ENCODE data around the gene CRLF3.
"Not testable (repeated sequence)": the region's sequence is repeated elsewhere in the genome, so short reads cannot be mapped to it uniquely, and the experiment has no call there.

CRLF3 gene

DNA sequence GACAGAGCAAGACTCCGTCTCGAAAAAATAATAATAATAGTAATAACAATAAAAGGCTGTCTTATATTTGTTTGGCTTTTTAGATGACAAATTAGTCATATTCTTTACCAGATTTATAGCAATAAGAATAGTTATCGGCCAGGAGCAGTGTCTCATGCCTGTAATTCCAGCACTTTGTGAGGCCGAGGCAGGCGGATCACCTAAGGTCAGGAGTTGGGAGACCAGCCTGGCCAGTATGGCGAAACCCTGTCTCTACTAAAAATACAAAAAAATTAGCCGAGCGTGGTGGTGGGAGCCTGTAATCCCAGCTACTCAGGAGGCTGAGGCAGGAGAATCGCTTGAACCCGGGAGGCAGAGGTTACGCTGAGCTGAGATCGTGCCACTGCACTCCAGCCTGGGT, 10.3 kb downstream of the CRLF3 start:
- not testable (repeated sequence) for DNase-seq

- no peak for DNase-seq
Observed at GRCh38 chr17:30812218-30813177, 12.0 kb downstream of the CRLF3 start.

GRCh38 chr17:30809867-30810266, 14.6 kb downstream of the CRLF3 start:
- DNase-seq: no peak

- no peak for DNase-seq
Observed at GRCh38 chr17:30808785-30809286, 15.7 kb downstream of the CRLF3 start.

DNA sequence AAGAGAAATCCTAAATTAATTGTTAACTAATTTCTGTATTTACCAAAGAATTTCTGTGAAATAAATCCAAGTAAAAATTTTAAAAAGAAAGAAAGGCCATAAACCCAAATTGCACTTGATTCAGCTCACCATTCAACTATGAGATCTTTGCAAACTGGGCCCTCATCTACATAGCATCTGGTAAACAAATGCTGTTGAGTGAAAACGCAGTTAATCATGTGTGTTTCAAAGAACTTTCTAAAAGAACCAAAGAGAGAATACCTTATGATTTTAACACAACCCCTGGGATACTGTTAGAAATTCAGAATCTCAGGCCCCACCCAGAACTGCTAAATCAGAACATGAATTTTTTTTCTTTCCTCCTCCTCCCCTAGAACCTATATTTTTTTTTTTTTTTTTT, 16.6 kb downstream of the CRLF3 start:
- no peak for DNase-seq

GRCh38 chr17:30805944-30806456, 18.5 kb downstream of the CRLF3 start:
- DNase-seq: no peak

DNA sequence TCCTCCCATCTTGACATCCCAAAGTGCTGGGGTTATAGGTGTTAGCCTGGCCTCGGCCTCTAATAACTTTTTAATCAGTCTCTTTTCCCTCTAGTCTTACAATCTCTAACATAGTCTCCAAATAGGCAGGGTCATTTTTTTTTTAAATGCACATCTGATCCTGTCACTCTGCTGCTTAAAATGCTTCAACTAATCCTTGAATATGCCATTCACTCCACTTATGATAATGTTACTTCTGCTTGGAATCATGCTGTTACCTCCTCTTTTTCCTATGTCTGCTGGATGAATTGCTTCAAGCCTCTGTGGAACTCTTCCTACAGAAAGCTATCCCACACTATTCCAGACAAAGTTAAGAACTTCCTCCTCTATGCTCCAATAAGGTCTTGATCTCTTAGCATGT, 22.8 kb downstream of the CRLF3 start:
- DNase-seq: no peak

DNA sequence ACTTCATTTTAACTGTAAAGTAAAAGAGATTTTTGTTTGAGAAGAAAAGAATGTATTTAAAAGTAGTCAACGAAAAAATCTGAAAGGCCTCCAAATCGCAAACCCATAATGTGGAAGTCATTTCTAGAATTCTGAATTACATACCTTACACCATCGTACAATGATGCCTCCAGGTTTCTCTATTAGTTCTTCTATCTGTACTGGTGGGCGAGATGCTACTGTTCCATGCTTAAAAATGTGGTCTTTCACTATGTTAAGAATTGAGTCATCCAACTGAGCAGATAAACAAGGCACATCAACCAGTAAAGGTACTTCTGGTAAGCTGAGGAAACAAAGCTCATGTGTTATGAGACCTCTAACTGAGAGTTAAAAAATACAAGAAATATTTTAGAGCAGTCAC, 28.5 kb downstream of the CRLF3 start:
- DNase-seq: no peak

- no peak for DNase-seq
Observed at GRCh38 chr17:30794372-30794771, 30.1 kb downstream of the CRLF3 start.

DNA sequence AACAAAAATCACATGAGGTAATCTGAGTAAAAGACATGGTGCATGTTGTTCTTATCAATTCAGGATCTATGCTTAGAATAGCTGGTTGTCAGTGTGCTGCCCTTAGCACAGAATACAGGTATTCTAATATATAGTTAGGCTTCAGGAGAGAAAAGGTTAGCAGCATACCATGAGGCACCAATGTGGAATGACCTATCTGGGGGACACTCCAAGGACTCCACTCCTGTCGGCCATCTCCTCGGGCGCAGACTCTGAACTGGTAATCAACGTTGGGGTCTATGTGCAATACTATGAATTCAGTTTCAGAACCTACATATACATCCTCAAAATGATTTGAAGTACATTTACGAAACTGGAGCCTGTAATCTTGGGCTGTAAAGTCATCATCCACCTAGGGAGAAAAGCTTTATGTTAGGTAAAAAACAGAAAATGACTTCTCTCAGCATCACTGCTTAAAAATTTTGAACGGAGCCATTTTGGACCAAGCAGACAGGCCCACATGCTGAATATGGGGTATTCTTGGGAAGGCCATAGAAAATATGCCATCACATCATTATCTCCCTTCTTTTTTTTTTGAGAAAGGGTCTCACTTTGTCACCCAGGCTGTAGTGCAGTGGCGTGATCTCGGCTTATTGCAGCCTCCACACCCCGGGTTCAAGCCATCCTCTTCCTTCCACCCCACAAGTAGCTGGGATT, 31.1 kb downstream of the CRLF3 start:
- no peak for DNase-seq

DNA sequence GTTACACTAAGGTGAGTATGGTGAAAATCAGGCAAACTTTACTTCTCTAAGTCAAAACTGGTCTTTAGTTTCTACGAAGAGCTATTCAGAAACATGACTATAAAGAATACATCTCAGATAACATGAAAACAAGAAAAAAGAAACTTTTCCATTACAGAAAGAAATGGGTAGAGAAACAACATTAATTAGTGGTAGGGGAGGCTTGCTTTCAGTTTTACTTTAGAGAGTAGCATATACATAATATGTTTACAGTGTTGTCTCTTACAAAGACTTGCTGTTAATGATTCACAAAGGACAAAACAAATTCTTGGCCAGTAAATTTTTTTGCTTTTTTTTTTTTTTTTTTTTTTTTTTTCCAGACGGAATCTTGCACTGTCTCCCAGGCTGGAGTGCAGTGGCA, 34.2 kb downstream of the CRLF3 start:
- DNase-seq: no peak

DNA sequence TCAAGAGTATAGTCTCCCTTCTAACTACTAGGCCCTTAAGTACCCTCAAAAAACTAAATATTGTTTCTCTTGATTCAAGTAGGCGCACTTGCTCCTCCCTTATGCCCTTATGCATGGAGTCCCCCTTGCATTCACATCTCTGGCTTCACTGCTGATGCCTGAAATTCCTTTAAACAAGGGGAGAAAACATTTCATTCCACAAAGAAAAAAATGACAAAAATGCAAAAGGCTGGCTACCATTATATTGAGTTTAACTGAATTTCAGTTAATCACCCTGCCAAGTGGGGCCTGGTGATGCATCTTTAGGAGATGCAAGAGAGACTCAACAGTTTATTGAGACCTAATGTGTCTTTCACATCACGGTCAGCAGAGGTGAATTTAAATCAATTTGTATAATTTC, 35.6 kb downstream of the CRLF3 start:
- DNase-seq: no peak

DNA sequence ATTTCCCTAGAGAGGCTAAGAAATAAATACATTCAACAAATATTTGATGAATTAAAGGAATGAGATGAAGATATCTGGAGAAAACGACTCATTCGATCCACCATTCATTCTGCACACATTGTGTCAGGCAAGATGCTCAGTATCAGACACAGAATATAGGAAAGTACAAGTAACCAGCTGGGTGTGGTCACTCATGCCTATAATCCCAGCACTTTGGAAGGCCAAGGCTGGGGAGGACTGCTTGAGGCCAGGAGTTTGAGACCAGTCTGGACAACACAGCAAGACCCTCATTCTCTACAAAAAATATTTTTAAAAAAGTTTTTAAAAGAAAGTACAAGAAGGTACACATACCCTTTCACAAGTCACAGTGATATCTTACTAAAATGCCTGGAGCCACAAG, 42.3 kb downstream of the CRLF3 start:
- no peak for DNase-seq

- no peak for DNase-seq
Observed at GRCh38 chr17:30780343-30780742, 44.1 kb downstream of the CRLF3 start.

DNA sequence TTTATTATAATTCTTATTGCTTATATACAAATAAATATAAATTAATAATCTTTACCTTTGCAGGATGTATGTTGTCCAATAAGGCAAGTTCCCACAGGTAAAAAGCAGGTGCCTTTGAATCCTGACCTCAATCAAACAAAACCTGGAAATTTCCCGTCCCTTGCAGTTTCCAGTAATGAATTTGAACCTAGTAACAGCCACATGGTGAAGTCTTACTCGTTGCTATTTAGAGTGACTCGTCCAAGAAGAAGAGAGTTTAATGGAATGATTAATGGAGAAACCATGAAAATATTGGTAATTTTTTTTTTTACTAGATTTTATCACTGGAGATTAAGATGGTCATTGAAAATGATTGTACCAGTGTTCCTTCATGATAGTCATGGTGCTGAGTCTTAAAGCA, 55.7 kb downstream of the CRLF3 start:
- not testable (repeated sequence) for DNase-seq

GRCh38 chr17:30767641-30768404, 56.7 kb downstream of the CRLF3 start:
- DNase-seq: not testable (repeated sequence)

- no peak for DNase-seq
Observed at GRCh38 chr17:30761060-30761459, 63.4 kb downstream of the CRLF3 start.

GRCh38 chr17:30753291-30753690, 71.2 kb downstream of the CRLF3 start:
- DNase-seq: not testable (repeated sequence)

DNA sequence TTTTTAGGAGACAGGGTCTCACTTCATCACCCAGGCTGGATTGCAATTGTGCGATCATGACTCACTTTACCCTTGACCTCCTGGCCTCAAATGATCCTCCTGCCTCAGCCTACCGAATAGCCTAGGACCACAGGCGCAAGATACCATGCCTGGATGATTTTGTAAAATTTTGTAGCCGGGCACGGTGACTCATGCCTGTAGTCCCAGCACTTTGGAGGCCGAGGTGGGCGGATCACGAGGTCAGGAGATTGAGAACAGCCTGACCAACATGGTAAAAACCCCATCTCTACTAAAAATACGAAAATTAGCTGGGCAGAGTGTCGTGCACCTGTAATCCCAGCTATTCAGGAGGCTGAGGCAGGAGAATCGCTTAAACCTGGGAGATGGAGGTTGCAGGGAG, 73.5 kb downstream of the CRLF3 start:
- DNase-seq: not testable (repeated sequence)

DNA sequence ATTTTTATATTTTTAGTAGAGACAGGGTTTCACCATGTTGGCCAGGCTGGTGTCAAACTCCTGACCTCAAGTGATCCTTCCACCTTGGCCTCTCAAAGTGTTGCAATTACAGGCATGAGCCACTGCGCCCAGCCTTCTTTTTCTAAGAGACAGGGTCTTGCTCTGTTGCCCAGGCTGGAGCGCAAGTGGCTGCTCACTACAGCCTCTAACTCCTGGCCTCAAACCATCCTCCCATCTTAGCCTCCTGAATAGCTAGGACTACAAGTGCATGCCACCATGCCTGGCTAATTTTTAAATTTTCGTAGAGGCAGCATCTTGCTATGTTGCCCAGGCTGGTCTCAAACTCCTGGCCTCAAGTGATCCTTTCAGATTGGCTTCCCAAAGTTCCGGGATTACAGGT, 76.9 kb downstream of the CRLF3 start:
- not testable (repeated sequence) for DNase-seq

- DNase-seq: not testable (repeated sequence)
Observed at GRCh38 chr17:30742669-30743068, 81.8 kb downstream of the CRLF3 start.

- not testable (repeated sequence) for DNase-seq
Observed at GRCh38 chr17:30736371-30736770, 88.1 kb downstream of the CRLF3 start.

DNA sequence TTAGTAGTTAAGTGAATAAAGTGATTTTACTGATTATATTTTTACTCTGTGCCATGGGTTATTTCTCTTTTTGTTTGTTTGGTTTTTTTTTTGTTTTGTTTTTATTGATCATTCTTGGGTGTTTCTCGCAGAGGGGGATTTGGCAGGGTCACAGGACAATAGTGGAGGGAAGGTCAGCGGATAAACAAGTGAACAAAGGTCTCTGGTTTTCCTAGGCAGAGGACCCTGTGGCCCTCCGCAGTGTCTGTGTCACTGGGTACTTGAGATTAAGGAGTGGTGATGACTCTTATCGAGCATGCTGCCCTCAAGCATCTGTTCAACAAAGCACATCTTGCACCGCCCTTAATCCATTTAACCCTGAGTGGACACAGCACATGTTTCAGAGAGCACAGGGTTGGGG, 88.8 kb downstream of the CRLF3 start:
- not testable (repeated sequence) for DNase-seq

Data from NCI-H226 (cell line).